Measurements from ENCODE around the gene NXF1. TPM values are rescaled to one million over a fixed set of nuclear protein-coding genes. Genes with fewer than 3 reads are reported as not detected.

NXF1 gene
- total and polyA plus RNA-seq, 2 of the 13 experiments (the other 11 are each of a cell fraction or from before 2014, with no cell fraction given) = 30.4 to 30.9 TPM

- no peak for TF ChIP-seq ZNF318 (CRISPR knock-in tag; IDR thresholded peaks at IDR 0.05)
- TF ChIP-seq MAFG (CRISPR knock-in tag; IDR thresholded peaks at IDR 0.05) = no peak
- TF ChIP-seq ZNF558 (CRISPR knock-in tag; IDR thresholded peaks at IDR 0.05; ENCODE audit: borderline replicate concordance) = peak; percentile 65; the same call in 1 of the 2 replicates
- peak; percentile 80 for TF ChIP-seq ZMYM4 (CRISPR knock-in tag; IDR thresholded peaks at IDR 0.05)
- no peak for TF ChIP-seq ATAD3A (CRISPR knock-in tag; IDR thresholded peaks at IDR 0.05)
- TF ChIP-seq, protein P1, sequence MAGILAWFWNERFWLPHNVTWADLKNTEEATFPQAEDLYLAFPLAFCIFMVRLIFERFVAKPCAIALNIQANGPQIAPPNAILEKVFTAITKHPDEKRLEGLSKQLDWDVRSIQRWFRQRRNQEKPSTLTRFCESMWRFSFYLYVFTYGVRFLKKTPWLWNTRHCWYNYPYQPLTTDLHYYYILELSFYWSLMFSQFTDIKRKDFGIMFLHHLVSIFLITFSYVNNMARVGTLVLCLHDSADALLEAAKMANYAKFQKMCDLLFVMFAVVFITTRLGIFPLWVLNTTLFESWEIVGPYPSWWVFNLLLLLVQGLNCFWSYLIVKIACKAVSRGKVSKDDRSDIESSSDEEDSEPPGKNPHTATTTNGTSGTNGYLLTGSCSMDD (CRISPR knock-in tag; IDR thresholded peaks at IDR 0.05) = no peak
- no peak for TF ChIP-seq ZNF775 (CRISPR knock-in tag; IDR thresholded peaks at IDR 0.05; ENCODE audit: borderline replicate concordance)
- TF ChIP-seq TAF15 (IDR thresholded peaks at IDR 0.05; ENCODE audit: low read depth, low read length, poor library complexity, severe bottlenecking) = peak; percentile 86
- no peak for TF ChIP-seq NR2F6 (IDR thresholded peaks at IDR 0.05)
- peak; percentile 34; the same call in 1 of the 2 replicates for TF ChIP-seq NR2F6 (CRISPR knock-in tag; IDR thresholded peaks at IDR 0.05)
- peak; percentile 51; the same call in 1 of the 2 replicates for TF ChIP-seq ZKSCAN8 (CRISPR knock-in tag; IDR thresholded peaks at IDR 0.05; ENCODE audit: borderline replicate concordance)
- peak; percentile 68; the same call in 1 of the 2 replicates for TF ChIP-seq PITX1 (CRISPR knock-in tag; IDR thresholded peaks at IDR 0.05)
- no peak for TF ChIP-seq ZNF629 (CRISPR knock-in tag; conservative IDR thresholded peaks at IDR 0.05)
- TF ChIP-seq ZNF839 (CRISPR knock-in tag; IDR thresholded peaks at IDR 0.05; ENCODE audit: borderline replicate concordance) = no peak
- no peak for TF ChIP-seq ZNF292 (CRISPR knock-in tag; IDR thresholded peaks at IDR 0.05; ENCODE audit: borderline replicate concordance, low read depth)
- TF ChIP-seq FLYWCH1 (CRISPR knock-in tag; IDR thresholded peaks at IDR 0.05) = no peak
- no peak; the same call in 1 of the 2 replicates for TF ChIP-seq ZNF616 (CRISPR knock-in tag; IDR thresholded peaks at IDR 0.05; ENCODE audit: low read depth)
- TF ChIP-seq GLI4 (CRISPR knock-in tag; IDR thresholded peaks at IDR 0.05; ENCODE audit: borderline replicate concordance) = 0 out of 2 replicates have a peak, but pooled peaks have one; percentile 68
- no peak for TF ChIP-seq ZNF777 (CRISPR knock-in tag; IDR thresholded peaks at IDR 0.05)
- TF ChIP-seq REXO4 (CRISPR knock-in tag; IDR thresholded peaks at IDR 0.05; ENCODE audit: borderline replicate concordance) = peak; percentile 86; the same call in 1 of the 2 replicates
Observed at GRCh38 chr11:62791501-62792201, 13.6 kb downstream of the NXF1 start, which contains the start of gene TMEM223 (continued).
